ENCODE measurements around the gene RPS6KC1.
"Not testable (repeated sequence)": the region's sequence is repeated elsewhere in the genome, so short reads cannot be mapped to it uniquely, and the experiment has no call there.

The RPS6KC1 gene

GRCh38 chr1:213054733-213055591 is 3.9 kb downstream of the RPS6KC1 start:
- in situ Hi-C loops (cut with MboI; ENCODE audit: low sequenced_read_pairs) = no loop called here

- in situ Hi-C loops (cut with MboI; ENCODE audit: low sequenced_read_pairs) = no loop called here
Observed at GRCh38 chr1:213055767-213056166, 4.7 kb downstream of the RPS6KC1 start.

- in situ Hi-C loops (cut with MboI; ENCODE audit: low sequenced_read_pairs) = no loop called here
Observed at GRCh38 chr1:213057264-213058059, 6.4 kb downstream of the RPS6KC1 start.

GRCh38 chr1:213060836-213061235 is 9.8 kb downstream of the RPS6KC1 start:
- in situ Hi-C loops (cut with MboI; ENCODE audit: low sequenced_read_pairs) = no loop called here

GRCh38 chr1:213061263-213061662 is 10.2 kb downstream of the RPS6KC1 start:
- in situ Hi-C loops (cut with MboI; ENCODE audit: low sequenced_read_pairs) = no loop called here

- in situ Hi-C loops (cut with MboI; ENCODE audit: low sequenced_read_pairs) = no loop called here
Observed at GRCh38 chr1:213065800-213066199, 14.8 kb downstream of the RPS6KC1 start.

- in situ Hi-C loops (cut with MboI; ENCODE audit: low sequenced_read_pairs) = no loop called here
Observed at GRCh38 chr1:213066363-213066762, 15.3 kb downstream of the RPS6KC1 start.

- in situ Hi-C loops (cut with MboI; ENCODE audit: low sequenced_read_pairs) = no loop called here
Observed at GRCh38 chr1:213067352-213067751, 16.3 kb downstream of the RPS6KC1 start.

- in situ Hi-C loops (cut with MboI; ENCODE audit: low sequenced_read_pairs) = no loop called here
Observed at GRCh38 chr1:213070406-213070805, 19.4 kb downstream of the RPS6KC1 start.

GRCh38 chr1:213075725-213076124 is 24.7 kb downstream of the RPS6KC1 start:
- in situ Hi-C loops (cut with MboI; ENCODE audit: low sequenced_read_pairs) = no loop called here

GRCh38 chr1:213082420-213083111 is 31.5 kb downstream of the RPS6KC1 start:
- in situ Hi-C loops (cut with MboI; ENCODE audit: low sequenced_read_pairs) = no loop called here

GRCh38 chr1:213083112-213083445 is 32.0 kb downstream of the RPS6KC1 start:
- in situ Hi-C loops (cut with MboI; ENCODE audit: low sequenced_read_pairs) = no loop called here

GRCh38 chr1:213087911-213088310 is 36.9 kb downstream of the RPS6KC1 start:
- in situ Hi-C loops (cut with MboI; ENCODE audit: low sequenced_read_pairs) = no loop called here

- in situ Hi-C loops (cut with MboI; ENCODE audit: low sequenced_read_pairs) = no loop called here
Observed at GRCh38 chr1:213089924-213090677, 39.1 kb downstream of the RPS6KC1 start.

- in situ Hi-C loops (cut with MboI; ENCODE audit: low sequenced_read_pairs) = no loop called here
Observed at GRCh38 chr1:213094446-213094845, 43.4 kb downstream of the RPS6KC1 start.

- in situ Hi-C loops (cut with MboI; ENCODE audit: low sequenced_read_pairs) = no loop called here
Observed at GRCh38 chr1:213095467-213095866, 44.4 kb downstream of the RPS6KC1 start.

- in situ Hi-C loops (cut with MboI; ENCODE audit: low sequenced_read_pairs) = no loop called here
Observed at GRCh38 chr1:213099682-213100399, 48.8 kb downstream of the RPS6KC1 start.

GRCh38 chr1:213100565-213100964 is 49.5 kb downstream of the RPS6KC1 start:
- in situ Hi-C loops (cut with MboI; ENCODE audit: low sequenced_read_pairs) = not testable (repeated sequence)

- in situ Hi-C loops (cut with MboI; ENCODE audit: low sequenced_read_pairs) = no loop called here
Observed at GRCh38 chr1:213103377-213104306, 52.6 kb downstream of the RPS6KC1 start.

Data from HL-60/S4 (cell line).